SK-N-MC (cell line): Measurements from ENCODE around the gene STK4.

Experiments
- EZH2 ChIP-seq: fragments of 200-600 bp; sonication (generic); IDR thresholded peaks from one replicate; pipeline ENCODE4 v1.6.1; 2017; ENCODE audit warnings: antibody characterized with exemption
- FOXP2 ChIP-seq: optimal IDR thresholded peaks from 2 replicates; pipeline ENCODE3; 2011; ENCODE audit warnings: mild to moderate bottlenecking, moderate library complexity; ENCODE audit not compliant: insufficient read depth; ENCODE audit errors: extremely low read length, control extremely low read depth
- POLR2AphosphoS5 ChIP-seq: IDR thresholded peaks from 2 replicates; pipeline ENCODE4 v1.6.1; 2012; ENCODE audit warnings: mild to moderate bottlenecking, low read depth, low read length, borderline replicate concordance

DNA sequence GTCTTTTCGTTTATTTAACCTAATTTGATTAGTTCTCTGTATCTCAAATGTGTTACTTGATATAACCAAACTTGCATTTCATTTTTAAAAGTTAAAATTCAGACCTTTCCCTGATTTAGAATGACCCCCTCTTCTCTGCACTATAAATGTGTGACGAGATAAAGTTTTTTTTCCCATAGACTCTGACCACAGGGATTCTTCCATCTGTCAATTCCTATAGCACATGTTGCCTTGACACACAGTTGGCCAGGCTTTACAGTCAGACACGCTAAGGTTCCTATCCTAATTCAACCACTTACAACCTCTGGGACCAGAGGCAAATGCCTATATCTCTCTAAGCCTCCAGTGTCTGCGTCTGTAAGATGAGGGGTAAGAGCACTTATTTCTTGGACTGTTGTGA, 94.0 kb downstream of the STK4 start:
- TF ChIP-seq POLR2AphosphoS5 (no peak), EZH2 (no peak), FOXP2 (no peak)
